Myocyte (in vitro differentiated cells): Measurements from ENCODE around the gene LDAH. TPM values are rescaled to one million over a fixed set of nuclear protein-coding genes. Genes with fewer than 3 reads are reported as not detected.

Source experiments
- DNase-seq: peaks from one replicate; pipeline ENCODE4 v3.0.0-alpha.2; 2012; ENCODE audit warnings: low read depth
- total RNA-seq: library from RNA; depleted of rRNA; stranded (reverse); fragments of >200 nt; gene quantifications from 2 replicates; pipeline ENCODE4 v1.2.3, GENCODE V29; 2014

The LDAH gene
- total RNA-seq, 1 donor from 2014 or later: 14.7 TPM

GRCh38 chr2:20682167-20682920, 140.6 kb downstream of the LDAH start:
- DNase-seq: no peak

- no peak for DNase-seq
These were observed 142.0 kb downstream of the LDAH start for GRCh38 chr2:20680744-20681375.

DNA sequence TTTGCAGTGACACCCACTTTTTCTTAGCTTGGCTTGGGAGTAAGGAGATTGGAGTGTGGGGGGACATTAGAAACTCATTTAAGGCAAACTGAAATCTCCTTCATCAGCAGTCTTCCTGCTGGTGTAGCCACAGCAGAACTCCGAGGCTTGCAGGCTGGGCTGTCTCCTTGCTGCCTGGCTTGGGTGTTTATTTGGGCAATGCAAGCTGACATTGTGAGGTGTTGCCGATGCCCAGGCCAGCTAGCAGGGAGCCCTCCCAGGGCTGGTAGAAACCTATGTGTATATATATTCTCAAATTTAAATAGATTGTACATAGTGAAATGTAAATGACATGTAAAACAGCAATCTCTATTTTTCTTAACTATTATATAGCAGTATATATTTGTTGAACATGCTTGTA, 144.1 kb downstream of the LDAH start:
- DNase-seq: no peak

GRCh38 chr2:20678086-20678395, 144.9 kb downstream of the LDAH start:
- DNase-seq: no peak

DNA sequence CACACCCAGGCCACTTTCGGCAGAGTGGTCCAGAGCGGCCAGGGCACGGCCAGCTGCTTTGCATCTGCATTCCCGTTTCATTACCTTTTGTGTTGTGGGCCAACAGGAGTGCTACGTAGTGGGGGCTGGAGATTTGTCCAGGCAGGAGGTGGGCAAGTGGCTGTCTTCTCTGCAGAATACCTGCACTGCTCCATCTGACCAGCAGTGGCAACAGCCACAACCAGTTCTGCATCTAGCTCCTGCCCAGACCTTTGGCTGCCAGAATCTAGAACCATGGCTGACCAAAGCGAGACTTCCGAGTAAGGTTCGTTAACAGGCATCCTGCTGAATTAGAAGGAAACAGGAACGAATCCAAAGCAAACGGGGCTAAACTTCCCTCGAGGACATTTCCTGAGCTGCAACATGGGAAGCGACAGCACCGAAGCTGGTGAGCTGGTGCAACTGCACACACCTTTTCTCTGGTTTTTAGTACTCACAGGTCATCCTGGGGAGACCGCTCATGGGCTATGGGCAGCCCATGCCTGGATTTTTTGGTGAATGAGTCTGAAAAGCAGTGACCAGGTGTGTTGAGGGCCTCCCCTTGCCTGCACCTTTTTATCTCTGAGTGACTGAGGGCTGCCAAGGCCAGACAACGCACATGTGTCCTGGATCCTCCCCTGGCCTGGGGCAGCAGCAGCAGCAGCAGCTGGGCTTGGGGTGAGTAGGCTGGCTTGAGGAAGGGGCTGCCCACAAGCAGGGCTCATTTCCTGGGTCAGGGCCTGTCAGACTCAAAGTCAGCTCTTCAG, 145.4 kb downstream of the LDAH start:
- DNase-seq: no peak

GRCh38 chr2:20676353-20677215, 146.3 kb downstream of the LDAH start:
- no peak for DNase-seq

- no peak for DNase-seq
These were observed 147.1 kb downstream of the LDAH start for GRCh38 chr2:20675701-20676352.

DNA sequence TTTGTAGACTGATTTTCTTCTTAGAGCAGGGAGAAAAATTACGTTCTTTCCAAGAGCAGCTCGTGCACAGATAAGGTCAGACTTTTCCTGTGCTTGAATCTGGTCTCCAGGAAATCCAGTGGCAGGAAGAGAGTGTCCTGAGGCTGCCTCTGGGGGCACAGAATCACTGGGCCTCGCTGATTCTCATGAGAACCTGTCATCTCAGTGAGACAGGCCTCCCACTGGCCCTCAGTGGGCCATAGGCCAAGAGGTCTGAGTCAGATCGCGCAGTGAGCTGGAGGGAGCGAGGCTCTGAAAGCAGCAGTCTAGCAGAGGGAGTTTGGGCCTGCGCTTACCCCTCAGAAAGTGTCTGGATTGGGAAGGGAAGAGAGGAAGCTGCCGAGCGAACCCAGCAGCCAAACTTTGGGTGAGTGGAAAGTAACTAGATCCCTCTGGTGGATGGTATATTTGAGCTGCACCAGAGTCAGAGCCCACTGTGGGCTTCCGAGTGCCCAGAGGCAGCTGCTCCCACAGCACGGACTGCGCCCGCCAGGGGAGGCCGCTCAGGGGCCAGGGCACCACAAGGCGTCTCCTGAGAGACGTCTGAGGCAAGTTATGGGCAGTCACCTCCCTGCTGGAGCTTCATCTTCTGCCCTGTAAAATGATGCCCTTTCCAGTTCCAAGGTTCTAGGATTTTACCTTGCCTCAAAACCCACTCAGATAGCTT, 147.8 kb downstream of the LDAH start:
- DNase-seq: peak; percentile 80

DNA sequence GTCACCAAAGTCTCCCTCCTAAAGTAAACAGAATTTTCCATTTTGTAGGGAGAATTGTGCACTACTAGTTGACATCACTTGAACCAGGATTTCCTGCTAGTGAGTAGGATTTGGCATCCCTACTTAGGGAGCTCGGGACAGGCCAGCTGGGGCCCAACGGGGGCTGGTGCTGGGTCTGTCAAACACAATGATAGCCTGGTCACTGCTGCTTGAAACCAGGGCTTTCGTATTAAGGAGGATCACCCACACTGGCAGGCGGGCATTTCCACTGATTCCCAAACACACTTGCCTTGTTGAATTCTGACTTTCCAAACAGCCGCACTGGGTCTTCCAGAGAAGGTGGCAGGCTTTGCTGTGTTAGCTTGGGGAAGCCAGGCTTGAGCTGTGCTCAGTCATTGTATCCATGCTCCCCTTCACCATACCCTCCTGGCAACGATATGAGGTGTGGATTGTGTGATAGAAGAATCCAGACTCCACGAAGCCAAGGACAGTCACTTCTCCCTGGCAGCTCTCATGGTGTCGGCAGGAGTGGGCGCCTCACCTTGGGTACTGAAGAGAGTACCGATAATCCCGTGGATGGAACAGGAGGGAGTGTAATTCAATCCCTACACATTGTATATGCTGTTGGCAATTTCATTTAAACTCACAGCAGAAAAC, 148.5 kb downstream of the LDAH start:
- DNase-seq: no peak

DNA sequence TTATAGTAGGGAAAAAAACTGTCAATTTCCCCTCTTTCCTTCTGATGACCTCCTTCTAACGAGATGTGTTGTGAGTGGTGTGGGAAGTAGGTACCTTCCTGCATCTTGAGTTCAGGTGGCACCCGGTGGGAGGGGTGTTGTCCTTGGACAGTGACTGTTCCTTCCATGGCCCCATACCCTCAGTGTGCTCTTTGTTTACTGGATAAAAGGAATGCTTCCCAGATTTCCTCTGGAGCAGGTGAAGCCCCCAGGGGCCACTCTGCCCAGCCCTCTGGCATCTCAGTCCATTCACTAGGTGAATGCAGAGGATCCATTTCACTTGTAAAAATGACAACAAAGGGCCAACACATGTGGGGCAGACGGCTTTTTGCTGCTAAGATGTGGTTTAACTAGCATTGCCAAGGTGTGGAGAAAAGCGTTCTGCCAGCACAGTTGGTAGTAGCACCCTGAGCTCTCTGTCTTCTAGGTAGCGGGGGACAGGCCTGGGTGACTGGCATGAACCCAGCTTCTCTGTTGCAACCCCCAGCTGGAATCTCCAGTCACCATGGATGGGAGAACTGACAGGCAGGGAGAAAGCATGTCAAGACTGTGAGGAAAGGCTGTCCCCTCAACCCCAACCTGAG, 149.1 kb downstream of the LDAH start:
- DNase-seq: no peak

GRCh38 chr2:20672201-20672951, 150.5 kb downstream of the LDAH start:
- DNase-seq: no peak

GRCh38 chr2:20671736-20672080, 151.2 kb downstream of the LDAH start:
- DNase-seq: no peak

GRCh38 chr2:20671036-20671735, 151.7 kb downstream of the LDAH start:
- no peak for DNase-seq

GRCh38 chr2:20670315-20671035, 152.4 kb downstream of the LDAH start:
- no peak for DNase-seq

DNA sequence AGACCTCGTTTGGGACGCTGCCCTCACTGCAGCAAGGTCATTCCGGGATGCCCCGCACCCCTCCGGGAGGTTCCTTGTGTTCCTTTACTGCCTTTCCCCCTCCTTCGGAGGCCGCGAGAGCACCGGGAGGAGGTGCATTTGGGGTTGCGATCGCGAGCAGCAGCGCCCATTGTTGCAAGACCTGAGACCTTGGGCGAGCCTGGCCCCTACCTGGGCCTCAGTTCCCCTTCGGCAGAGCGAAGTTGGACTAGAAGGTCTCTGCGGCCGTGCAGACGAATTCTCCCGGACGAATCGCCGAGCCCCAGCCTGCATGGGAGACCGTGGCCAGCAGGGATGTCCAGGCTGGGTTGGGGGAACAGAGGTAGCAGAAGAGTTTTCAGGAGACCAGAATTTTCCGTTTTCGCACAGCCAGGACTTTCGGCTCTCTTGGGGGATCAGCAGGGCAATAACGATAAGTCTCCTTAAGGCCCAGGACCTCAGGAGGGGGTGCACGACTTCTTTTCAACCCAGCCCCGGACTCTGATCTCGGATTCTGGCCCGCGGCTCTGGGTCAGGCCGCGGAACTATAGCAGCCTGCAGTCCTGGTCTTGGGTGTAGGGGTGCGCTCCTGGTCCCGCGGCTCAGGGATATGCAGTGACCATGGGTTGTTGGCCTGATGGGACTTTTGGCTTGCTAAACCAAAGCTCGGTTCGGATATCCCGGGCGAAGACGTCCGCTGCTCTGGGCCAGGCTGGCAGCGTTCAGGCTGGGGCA, 153.2 kb downstream of the LDAH start:
- no peak for DNase-seq

- no peak for DNase-seq
These were observed 153.9 kb downstream of the LDAH start for GRCh38 chr2:20668871-20669475.
